ENCODE measurements around the gene EVA1A. TPM values are rescaled to one million over a fixed set of nuclear protein-coding genes. Genes with fewer than 3 reads are reported as not detected.

The EVA1A gene
- total RNA-seq, 1 donor: 28.1 TPM

DNA sequence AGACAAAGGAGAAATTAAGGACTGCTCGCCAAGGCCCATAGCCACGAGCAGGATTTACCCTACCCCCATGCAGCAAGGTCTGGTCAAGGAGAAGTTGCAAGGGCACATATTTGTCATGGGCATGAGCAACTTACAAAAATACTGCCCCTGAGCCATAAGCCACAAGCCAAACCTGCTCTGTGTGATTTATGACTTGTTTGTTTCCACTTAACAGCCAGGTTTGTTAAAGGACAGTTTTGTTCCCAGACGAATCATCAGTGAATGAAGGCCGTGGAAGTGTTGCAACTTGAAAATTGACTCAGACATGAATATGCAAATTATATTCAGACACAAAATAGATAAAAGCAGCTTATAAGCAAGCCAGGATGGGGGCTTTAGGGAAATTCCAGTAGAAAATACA is 31.3 kb upstream of the EVA1A start:
- peak; percentile 42 for DNase-seq (ENCODE audit: low read depth)
- TF ChIP-seq, protein P1, sequence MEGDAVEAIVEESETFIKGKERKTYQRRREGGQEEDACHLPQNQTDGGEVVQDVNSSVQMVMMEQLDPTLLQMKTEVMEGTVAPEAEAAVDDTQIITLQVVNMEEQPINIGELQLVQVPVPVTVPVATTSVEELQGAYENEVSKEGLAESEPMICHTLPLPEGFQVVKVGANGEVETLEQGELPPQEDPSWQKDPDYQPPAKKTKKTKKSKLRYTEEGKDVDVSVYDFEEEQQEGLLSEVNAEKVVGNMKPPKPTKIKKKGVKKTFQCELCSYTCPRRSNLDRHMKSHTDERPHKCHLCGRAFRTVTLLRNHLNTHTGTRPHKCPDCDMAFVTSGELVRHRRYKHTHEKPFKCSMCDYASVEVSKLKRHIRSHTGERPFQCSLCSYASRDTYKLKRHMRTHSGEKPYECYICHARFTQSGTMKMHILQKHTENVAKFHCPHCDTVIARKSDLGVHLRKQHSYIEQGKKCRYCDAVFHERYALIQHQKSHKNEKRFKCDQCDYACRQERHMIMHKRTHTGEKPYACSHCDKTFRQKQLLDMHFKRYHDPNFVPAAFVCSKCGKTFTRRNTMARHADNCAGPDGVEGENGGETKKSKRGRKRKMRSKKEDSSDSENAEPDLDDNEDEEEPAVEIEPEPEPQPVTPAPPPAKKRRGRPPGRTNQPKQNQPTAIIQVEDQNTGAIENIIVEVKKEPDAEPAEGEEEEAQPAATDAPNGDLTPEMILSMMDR (IDR thresholded peaks at IDR 0.05; ENCODE audit: insufficient read depth, low read length): no peak
- no peak overlapping the region for H3K4me3 ChIP-seq (ENCODE audit: low read depth, low read length)

DNA sequence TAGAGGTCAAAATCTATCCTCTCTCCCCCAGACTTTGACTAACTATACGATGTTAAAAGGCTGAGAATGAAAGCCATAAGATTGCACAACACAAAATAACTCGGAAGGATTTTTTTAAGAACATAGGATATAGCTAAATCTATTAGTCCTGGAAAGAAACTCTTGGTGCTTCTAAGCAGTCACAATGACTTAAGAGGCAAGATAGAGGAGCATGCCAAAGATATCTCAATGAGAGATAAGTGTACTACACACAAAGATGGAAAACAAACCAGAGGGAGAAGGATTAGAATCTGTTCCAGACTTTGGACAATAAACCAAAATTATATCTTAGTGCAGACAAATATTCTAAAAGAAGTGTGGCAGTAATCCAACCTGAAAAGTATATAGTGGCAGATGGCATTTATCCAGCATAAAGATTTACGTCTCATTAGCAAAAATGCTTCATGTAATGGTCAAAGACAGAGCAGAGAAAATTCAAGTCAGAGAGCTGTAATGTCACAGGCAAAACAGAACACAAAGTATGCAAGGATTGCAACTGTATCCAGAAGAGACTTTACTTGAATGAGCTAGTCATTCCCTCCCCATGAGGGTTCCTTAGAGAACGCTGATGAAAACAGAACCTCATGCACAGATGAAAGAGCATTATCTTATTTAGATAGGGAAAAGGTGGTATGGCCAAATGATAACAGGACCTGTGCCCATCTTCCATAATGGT is 28.8 kb upstream of the EVA1A start:
- H3K4me3 ChIP-seq (ENCODE audit: low read depth, low read length): no peak overlapping the region
- TF ChIP-seq, protein P1 (IDR thresholded peaks at IDR 0.05; ENCODE audit: insufficient read depth, low read length): no peak
- DNase-seq (ENCODE audit: low read depth): peak; percentile 83

DNA sequence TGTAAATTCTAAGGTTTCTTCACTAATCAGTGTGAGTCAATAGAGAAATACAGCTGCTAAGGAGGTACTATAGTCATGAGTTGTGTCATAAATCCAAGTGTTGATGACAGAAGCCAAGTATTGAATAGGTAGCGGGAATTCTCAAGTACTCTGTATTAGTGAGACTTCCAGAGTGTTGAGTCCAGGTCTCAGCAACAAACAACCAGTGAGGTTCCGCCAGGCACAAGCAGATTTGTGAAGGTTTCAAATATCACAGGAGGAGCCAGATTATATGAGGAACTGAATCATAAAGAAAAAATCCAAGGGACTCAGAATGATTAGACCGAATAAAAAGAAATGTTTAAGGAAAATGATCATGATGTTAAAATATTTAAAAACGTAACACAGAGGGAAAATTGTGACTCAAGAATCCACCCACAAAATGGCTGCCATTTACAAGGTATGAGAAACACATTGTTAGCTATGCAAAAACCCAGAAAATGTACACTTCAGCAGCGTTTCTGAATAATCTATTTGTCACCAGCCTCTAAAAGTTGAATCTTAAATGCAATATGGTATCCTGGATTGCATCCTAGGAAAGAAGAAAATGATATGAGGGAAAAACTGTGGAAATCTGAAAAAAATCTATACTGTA is 27.3 kb upstream of the EVA1A start:
- DNase-seq (ENCODE audit: low read depth): peak; percentile 81
- TF ChIP-seq, protein P1 (IDR thresholded peaks at IDR 0.05; ENCODE audit: insufficient read depth, low read length): no peak

DNA sequence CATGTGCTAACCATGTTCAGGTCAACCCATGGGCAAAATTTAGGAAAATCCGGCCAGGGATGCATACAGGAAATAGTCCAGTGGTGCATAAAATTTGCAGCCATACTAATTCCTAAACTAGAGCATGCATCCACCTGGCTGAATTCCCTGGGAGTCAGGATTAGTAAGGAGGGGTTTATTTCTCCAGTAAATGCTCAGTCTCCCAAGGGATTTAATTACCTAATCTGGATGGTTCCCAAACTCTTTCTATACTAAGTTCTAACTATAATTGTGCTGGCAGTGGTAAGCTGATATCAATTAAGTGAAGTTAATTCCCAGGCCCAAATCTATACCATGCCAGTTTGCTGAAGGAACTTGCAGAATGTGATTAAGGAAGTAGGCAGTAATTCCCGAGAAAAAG is 26.2 kb upstream of the EVA1A start:
- TF ChIP-seq, protein P1 (IDR thresholded peaks at IDR 0.05; ENCODE audit: insufficient read depth, low read length): no peak
- DNase-seq (ENCODE audit: low read depth): no peak
- no peak overlapping the region for H3K4me3 ChIP-seq (ENCODE audit: low read depth, low read length)

More for the DNA sequence above, 27.3 kb upstream of the EVA1A start:
- no peak overlapping the region for H3K4me3 ChIP-seq (ENCODE audit: low read depth, low read length)

DNA sequence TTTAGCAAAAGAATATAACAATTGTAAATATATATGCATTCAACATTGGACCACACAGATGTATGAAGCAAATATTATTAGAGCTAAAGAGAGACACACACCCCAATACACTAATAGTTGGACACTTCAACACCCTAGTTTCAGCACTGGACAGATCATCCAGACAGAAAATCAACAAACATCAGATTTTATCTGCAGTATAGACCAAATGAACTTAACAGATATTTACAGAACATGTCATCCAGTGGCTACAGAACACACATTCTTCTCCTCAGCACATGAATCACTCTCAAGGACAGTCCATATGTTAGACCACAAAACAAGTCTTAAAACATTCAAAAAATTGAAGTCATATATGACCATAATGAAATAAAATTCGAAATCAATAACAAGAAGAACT is 22.1 kb upstream of the EVA1A start:
- no peak for DNase-seq (ENCODE audit: low read depth)
- TF ChIP-seq, protein P1 (IDR thresholded peaks at IDR 0.05; ENCODE audit: insufficient read depth, low read length): no peak

DNA sequence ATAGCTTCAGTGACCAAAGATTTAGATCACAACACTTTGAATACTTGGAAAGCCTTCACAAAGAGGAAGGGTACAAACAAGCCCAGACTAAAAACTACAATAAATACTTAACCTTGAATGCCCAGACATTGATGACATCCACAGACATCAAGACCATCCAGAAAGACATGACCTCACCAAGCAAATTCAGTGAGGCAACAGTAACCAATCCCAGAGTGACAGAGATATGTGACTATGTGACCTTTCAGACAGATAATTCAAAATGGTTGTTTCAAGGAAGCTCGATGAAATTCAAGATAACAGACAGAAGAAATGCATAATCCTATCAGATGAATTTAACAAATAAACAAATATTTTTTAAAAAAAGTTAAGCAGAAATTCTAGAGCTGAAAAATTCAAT is 19.9 kb upstream of the EVA1A start:
- DNase-seq (ENCODE audit: low read depth): no peak
- H3K4me3 ChIP-seq (ENCODE audit: low read depth, low read length): no peak overlapping the region
- TF ChIP-seq, protein P1 (IDR thresholded peaks at IDR 0.05; ENCODE audit: insufficient read depth, low read length): no peak

More for the DNA sequence above, 22.1 kb upstream of the EVA1A start:
- H3K4me3 ChIP-seq (ENCODE audit: low read depth, low read length): no peak overlapping the region
